Astrocyte (in vitro differentiated cells and primary cell): ENCODE results near the gene TGFB3. TPM values are rescaled to one million over a fixed set of nuclear protein-coding genes. Genes with fewer than 3 reads are reported as not detected.

Experiments used
- DNase-seq: peaks from one replicate; pipeline ENCODE4 v3.0.0-alpha.2; 2010; ENCODE audit warnings: low read depth
- FAIRE-seq: peaks from 2 replicates; lab custom pipeline; 2011; peaks lifted over from hg19 to GRCh38; lab: Jason Lieb, UNC
- H2AFZ ChIP-seq: 2 replicates; pipeline ENCODE4 v1.6.0; 2012; ENCODE audit warnings: low read depth, low read length, inconsistent platforms
- H3K27ac ChIP-seq: 2 replicates; pipeline ENCODE4 v1.5.1; 2011; ENCODE audit warnings: low read depth, low read length, inconsistent platforms
- H3K27me3 ChIP-seq: 2 replicates; pipeline ENCODE4 v1.6.0; 2011; ENCODE audit warnings: low read length, inconsistent platforms; ENCODE audit not compliant: insufficient read depth
- H3K36me3 ChIP-seq: 2 replicates; pipeline ENCODE4 v1.5.1; 2011; ENCODE audit warnings: low read length, inconsistent platforms; ENCODE audit not compliant: insufficient read depth
- H3K4me1 ChIP-seq: 2 replicates; pipeline ENCODE4 v1.5.1; 2011; ENCODE audit warnings: low read length, inconsistent platforms; ENCODE audit not compliant: insufficient read depth
- H3K4me2 ChIP-seq: 2 replicates; pipeline ENCODE4 v1.6.0; 2012; ENCODE audit warnings: low read length, inconsistent platforms
- H3K4me3 ChIP-seq: 2 replicates; pipeline ENCODE4 v1.5.1; 2011; ENCODE audit warnings: low read depth, mild to moderate bottlenecking, low read length, inconsistent platforms; ENCODE audit not compliant: insufficient read depth
- H3K79me2 ChIP-seq: 2 replicates; pipeline ENCODE4 v1.6.0; 2012; ENCODE audit warnings: mild to moderate bottlenecking, low read length, inconsistent platforms; ENCODE audit not compliant: insufficient read depth
- H3K9ac ChIP-seq: 2 replicates; pipeline ENCODE4 v1.6.0; 2012; ENCODE audit warnings: mild to moderate bottlenecking, low read length, inconsistent platforms
- H3K9me3 ChIP-seq: 2 replicates; pipeline ENCODE4 v1.5.1; 2012; ENCODE audit warnings: low read depth, mild to moderate bottlenecking, low read length, inconsistent platforms; ENCODE audit not compliant: insufficient read depth
- H4K20me1 ChIP-seq: 2 replicates; pipeline ENCODE4 v1.6.0; 2012; ENCODE audit warnings: low read length, inconsistent platforms; ENCODE audit not compliant: insufficient read depth
- H3K27ac Mint-ChIP-seq: one replicate; pipeline ENCODE4 v1.8.0; 2021; ENCODE audit warnings: mild to moderate bottlenecking, mixed read lengths; ENCODE audit not compliant: unreplicated experiment
- H3K27me3 Mint-ChIP-seq: one replicate; pipeline ENCODE4 v1.8.0; 2021; ENCODE audit warnings: low read depth, mixed read lengths; ENCODE audit not compliant: unreplicated experiment
- H3K36me3 Mint-ChIP-seq: one replicate; pipeline ENCODE4 v1.8.0; 2021; ENCODE audit warnings: low read depth, mixed read lengths; ENCODE audit not compliant: unreplicated experiment
- H3K4me1 Mint-ChIP-seq: one replicate; pipeline ENCODE4 v1.8.0; 2021; ENCODE audit warnings: low read depth, mixed read lengths; ENCODE audit not compliant: unreplicated experiment
- H3K4me3 Mint-ChIP-seq: one replicate; pipeline ENCODE4 v1.8.0; 2021; ENCODE audit warnings: mild to moderate bottlenecking, moderate library complexity, mixed read lengths; ENCODE audit not compliant: unreplicated experiment
- H3K9me3 Mint-ChIP-seq: one replicate; pipeline ENCODE4 v1.8.0; 2021; ENCODE audit warnings: mild to moderate bottlenecking, mixed read lengths; ENCODE audit not compliant: unreplicated experiment
- EZH2 ChIP-seq: IDR thresholded peaks from 2 replicates; pipeline ENCODE4 v1.6.1; 2012; ENCODE audit warnings: mild to moderate bottlenecking, low read length, inconsistent platforms; ENCODE audit not compliant: insufficient read depth
- total RNA-seq: library from RNA; stranded (reverse); gene quantifications from 2 replicates; pipeline ENCODE4 v1.2.1, GENCODE V29; 2021
- TF ChIP-seq, protein P1 (sequence below): IDR thresholded peaks from 2 replicates; pipeline ENCODE4 v1.5.1; 2011; ENCODE audit warnings: low read depth, mild to moderate bottlenecking, inconsistent platforms, low read length, moderate library complexity; ENCODE audit not compliant: insufficient read depth

The TGFB3 gene
- total RNA-seq, 1 donor from 2014 or later: 30.5 TPM

DNA sequence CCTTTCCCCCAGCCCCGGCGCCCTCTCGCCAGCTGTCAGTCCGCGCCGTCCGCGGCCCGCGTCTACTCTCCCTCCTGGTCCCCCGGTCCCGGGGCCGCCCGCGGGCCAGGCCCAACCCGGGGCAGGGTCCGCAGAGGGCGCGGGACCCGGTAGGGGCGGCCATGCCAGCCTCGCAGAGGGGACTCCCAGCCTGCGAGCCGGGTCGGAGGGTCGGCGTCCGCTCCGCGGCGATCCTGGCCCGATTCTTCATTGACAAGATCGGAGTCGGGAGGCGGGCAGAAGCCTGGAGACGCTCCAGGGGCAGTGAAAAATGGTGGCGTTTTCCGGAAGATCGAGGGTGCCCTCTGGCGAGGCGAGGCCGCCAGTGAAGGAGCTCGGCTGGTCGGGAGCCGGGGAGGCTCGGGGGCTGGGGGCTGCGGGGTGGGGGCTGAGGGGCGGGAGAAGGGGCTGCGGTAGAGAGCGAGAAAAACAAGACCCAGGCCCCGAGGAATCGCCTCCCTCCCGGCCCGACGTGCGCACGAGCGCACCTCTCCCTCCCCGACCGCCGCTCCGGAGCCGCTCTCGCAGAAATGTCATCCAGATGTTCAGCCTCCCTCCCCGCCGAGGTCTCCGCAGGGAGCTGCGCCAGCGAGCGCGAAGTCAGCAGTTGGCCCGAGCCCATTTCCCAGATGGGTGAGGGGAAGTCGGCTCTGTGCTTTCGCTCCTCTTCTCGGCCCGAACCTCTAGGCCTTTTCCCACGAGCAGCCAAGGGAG, 647 bp upstream of the TGFB3 start:
- H2AFZ ChIP-seq: peak overlapping the region; percentile 95

DNA sequence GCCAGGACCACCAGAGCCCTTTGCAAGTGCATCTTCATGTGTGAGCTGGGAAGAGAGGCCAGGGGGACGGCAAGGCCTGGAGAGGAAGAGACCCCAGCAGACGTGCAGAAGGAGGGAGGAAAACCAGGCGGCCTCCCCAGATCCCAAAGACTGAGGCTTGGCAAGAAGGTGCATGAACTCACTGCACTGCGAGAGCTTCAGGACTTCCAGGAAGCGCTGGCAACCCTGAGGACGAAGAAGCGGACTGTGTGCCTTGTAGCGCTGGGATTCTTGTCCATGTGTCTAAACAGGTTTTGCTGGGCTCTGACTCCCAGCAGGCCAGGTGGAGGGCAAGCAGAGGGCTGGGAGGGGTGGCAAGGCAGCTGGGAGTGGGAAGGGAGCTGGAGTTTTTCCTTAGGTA, 939 bp downstream of the TGFB3 start:
- Mint-ChIP-seq H3K36me3 (no peaks in the 10 kb centered on the region), H3K27ac (peak overlapping the region; percentile 28), H3K4me1 (peaks cover 39% of the 10 kb centered on the region), H3K4me3 (peak overlapping the region; percentile 89), H3K9me3 (no peaks in the 10 kb centered on the region), H3K27me3 (no peaks in the 10 kb centered on the region)
- Histone ChIP-seq H3K9ac (peak overlapping the region; percentile 97), H3K9me3 (no peaks in the 10 kb centered on the region), H3K79me2 (peaks cover 16% of the 10 kb centered on the region), H3K27ac (no peak overlapping the region), H4K20me1 (no peaks in the 10 kb centered on the region), H3K27me3 (no peaks in the 10 kb centered on the region), H3K4me2 (peak overlapping the region; percentile 98), H3K4me3 (peak overlapping the region; percentile 72), H2AFZ (no peak overlapping the region), H3K4me1 (peaks cover 27% of the 10 kb centered on the region), H3K36me3 (no peaks in the 10 kb centered on the region)
- TF ChIP-seq, protein P1, sequence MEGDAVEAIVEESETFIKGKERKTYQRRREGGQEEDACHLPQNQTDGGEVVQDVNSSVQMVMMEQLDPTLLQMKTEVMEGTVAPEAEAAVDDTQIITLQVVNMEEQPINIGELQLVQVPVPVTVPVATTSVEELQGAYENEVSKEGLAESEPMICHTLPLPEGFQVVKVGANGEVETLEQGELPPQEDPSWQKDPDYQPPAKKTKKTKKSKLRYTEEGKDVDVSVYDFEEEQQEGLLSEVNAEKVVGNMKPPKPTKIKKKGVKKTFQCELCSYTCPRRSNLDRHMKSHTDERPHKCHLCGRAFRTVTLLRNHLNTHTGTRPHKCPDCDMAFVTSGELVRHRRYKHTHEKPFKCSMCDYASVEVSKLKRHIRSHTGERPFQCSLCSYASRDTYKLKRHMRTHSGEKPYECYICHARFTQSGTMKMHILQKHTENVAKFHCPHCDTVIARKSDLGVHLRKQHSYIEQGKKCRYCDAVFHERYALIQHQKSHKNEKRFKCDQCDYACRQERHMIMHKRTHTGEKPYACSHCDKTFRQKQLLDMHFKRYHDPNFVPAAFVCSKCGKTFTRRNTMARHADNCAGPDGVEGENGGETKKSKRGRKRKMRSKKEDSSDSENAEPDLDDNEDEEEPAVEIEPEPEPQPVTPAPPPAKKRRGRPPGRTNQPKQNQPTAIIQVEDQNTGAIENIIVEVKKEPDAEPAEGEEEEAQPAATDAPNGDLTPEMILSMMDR: no peak
- no peak for TF ChIP-seq EZH2
- FAIRE-seq (no peak), DNase-seq (no peak)

More for the DNA sequence above, 647 bp upstream of the TGFB3 start:
- peaks cover 34% of the 10 kb centered on the region for H3K4me1 ChIP-seq
- no peaks in the 10 kb centered on the region for H3K9me3 Mint-ChIP-seq
- H4K20me1 ChIP-seq: no peaks in the 10 kb centered on the region
- H3K4me1 Mint-ChIP-seq: peaks cover 38% of the 10 kb centered on the region
- peak overlapping the region; percentile 89 for H3K4me3 Mint-ChIP-seq
- H3K4me2 ChIP-seq: peak overlapping the region; percentile 98
- peak overlapping the region; percentile 91 for H3K27ac Mint-ChIP-seq
- H3K27me3 Mint-ChIP-seq: no peaks in the 10 kb centered on the region
- TF ChIP-seq EZH2: no peak
- TF ChIP-seq, protein P1: peak; percentile 27
- H3K27me3 ChIP-seq: no peaks in the 10 kb centered on the region
- FAIRE-seq (no peak), DNase-seq (peak; percentile 53)
- H3K79me2 ChIP-seq: peaks cover 30% of the 10 kb centered on the region
- H3K9ac ChIP-seq: peak overlapping the region; percentile 97
- peak overlapping the region; percentile 90 for H3K27ac ChIP-seq
- H3K36me3 Mint-ChIP-seq: no peaks in the 10 kb centered on the region
- H3K4me3 ChIP-seq: peak overlapping the region; percentile 72
- no peaks in the 10 kb centered on the region for H3K9me3 ChIP-seq
- H3K36me3 ChIP-seq: no peaks in the 10 kb centered on the region
